ENCODE results near the gene THAP7. TPM values are rescaled to one million over a fixed set of nuclear protein-coding genes. Genes with fewer than 3 reads are reported as not detected.
A peak's percentile ranks its signal among the peaks of the same experiment; 100 is the strongest.

The THAP7 gene
- total and polyA plus RNA-seq, 9 of the 15 experiments (the other 6 are each of a cell fraction or from before 2014, with no cell fraction given), result 7.9 to 263 (median 84.1) TPM

GRCh38 chr22:20978419-20978818 is 23.5 kb downstream of the THAP7 start (continued):
- TF ChIP-seq ZBTB2 (IDR thresholded peaks at IDR 0.05) (no peak), TAL1 (IDR thresholded peaks at IDR 0.05) (no peak), IRF1 (CRISPR knock-in tag; IDR thresholded peaks at IDR 0.05; ENCODE audit: borderline replicate concordance) (no peak), RAD21 (CRISPR knock-in tag; conservative IDR thresholded peaks at IDR 0.05 in 1 of 2, IDR thresholded peaks at IDR 0.05 in 1 of 2) (no peak), NFIX (CRISPR knock-in tag; IDR thresholded peaks at IDR 0.05; ENCODE audit: low read depth) (0 out of 2 replicates have a peak, but pooled peaks have one; percentile 15), KDM5B (IDR thresholded peaks at IDR 0.05; ENCODE audit: insufficient replicate concordance, low read depth, low read length) (no peak), THRAP3 (IDR thresholded peaks at IDR 0.05; ENCODE audit: borderline replicate concordance) (no peak), HOMEZ (CRISPR knock-in tag; IDR thresholded peaks at IDR 0.05) (peak; percentile 47; the same call in 1 of the 2 replicates), RFX5 (IDR thresholded peaks at IDR 0.05; ENCODE audit: low read depth, low read length) (no peak), SAFB2 (IDR thresholded peaks at IDR 0.05; ENCODE audit: borderline replicate concordance, low read depth, low read length, severe bottlenecking) (no peak), ZNF830 (CRISPR knock-in tag; IDR thresholded peaks at IDR 0.05) (no peak)
- TF ChIP-seq, protein P1, sequence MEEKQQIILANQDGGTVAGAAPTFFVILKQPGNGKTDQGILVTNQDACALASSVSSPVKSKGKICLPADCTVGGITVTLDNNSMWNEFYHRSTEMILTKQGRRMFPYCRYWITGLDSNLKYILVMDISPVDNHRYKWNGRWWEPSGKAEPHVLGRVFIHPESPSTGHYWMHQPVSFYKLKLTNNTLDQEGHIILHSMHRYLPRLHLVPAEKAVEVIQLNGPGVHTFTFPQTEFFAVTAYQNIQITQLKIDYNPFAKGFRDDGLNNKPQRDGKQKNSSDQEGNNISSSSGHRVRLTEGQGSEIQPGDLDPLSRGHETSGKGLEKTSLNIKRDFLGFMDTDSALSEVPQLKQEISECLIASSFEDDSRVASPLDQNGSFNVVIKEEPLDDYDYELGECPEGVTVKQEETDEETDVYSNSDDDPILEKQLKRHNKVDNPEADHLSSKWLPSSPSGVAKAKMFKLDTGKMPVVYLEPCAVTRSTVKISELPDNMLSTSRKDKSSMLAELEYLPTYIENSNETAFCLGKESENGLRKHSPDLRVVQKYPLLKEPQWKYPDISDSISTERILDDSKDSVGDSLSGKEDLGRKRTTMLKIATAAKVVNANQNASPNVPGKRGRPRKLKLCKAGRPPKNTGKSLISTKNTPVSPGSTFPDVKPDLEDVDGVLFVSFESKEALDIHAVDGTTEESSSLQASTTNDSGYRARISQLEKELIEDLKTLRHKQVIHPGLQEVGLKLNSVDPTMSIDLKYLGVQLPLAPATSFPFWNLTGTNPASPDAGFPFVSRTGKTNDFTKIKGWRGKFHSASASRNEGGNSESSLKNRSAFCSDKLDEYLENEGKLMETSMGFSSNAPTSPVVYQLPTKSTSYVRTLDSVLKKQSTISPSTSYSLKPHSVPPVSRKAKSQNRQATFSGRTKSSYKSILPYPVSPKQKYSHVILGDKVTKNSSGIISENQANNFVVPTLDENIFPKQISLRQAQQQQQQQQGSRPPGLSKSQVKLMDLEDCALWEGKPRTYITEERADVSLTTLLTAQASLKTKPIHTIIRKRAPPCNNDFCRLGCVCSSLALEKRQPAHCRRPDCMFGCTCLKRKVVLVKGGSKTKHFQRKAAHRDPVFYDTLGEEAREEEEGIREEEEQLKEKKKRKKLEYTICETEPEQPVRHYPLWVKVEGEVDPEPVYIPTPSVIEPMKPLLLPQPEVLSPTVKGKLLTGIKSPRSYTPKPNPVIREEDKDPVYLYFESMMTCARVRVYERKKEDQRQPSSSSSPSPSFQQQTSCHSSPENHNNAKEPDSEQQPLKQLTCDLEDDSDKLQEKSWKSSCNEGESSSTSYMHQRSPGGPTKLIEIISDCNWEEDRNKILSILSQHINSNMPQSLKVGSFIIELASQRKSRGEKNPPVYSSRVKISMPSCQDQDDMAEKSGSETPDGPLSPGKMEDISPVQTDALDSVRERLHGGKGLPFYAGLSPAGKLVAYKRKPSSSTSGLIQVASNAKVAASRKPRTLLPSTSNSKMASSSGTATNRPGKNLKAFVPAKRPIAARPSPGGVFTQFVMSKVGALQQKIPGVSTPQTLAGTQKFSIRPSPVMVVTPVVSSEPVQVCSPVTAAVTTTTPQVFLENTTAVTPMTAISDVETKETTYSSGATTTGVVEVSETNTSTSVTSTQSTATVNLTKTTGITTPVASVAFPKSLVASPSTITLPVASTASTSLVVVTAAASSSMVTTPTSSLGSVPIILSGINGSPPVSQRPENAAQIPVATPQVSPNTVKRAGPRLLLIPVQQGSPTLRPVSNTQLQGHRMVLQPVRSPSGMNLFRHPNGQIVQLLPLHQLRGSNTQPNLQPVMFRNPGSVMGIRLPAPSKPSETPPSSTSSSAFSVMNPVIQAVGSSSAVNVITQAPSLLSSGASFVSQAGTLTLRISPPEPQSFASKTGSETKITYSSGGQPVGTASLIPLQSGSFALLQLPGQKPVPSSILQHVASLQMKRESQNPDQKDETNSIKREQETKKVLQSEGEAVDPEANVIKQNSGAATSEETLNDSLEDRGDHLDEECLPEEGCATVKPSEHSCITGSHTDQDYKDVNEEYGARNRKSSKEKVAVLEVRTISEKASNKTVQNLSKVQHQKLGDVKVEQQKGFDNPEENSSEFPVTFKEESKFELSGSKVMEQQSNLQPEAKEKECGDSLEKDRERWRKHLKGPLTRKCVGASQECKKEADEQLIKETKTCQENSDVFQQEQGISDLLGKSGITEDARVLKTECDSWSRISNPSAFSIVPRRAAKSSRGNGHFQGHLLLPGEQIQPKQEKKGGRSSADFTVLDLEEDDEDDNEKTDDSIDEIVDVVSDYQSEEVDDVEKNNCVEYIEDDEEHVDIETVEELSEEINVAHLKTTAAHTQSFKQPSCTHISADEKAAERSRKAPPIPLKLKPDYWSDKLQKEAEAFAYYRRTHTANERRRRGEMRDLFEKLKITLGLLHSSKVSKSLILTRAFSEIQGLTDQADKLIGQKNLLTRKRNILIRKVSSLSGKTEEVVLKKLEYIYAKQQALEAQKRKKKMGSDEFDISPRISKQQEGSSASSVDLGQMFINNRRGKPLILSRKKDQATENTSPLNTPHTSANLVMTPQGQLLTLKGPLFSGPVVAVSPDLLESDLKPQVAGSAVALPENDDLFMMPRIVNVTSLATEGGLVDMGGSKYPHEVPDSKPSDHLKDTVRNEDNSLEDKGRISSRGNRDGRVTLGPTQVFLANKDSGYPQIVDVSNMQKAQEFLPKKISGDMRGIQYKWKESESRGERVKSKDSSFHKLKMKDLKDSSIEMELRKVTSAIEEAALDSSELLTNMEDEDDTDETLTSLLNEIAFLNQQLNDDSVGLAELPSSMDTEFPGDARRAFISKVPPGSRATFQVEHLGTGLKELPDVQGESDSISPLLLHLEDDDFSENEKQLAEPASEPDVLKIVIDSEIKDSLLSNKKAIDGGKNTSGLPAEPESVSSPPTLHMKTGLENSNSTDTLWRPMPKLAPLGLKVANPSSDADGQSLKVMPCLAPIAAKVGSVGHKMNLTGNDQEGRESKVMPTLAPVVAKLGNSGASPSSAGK (IDR thresholded peaks at IDR 0.05), result no peak
